ENCODE data around the gene CDK14. TPM values are rescaled to one million over a fixed set of nuclear protein-coding genes. Genes with fewer than 3 reads are reported as not detected.
A peak's percentile ranks its signal among the peaks of the same experiment; 100 is the strongest.

CDK14 gene
- total and polyA plus RNA-seq, 2 of the 8 experiments (the other 6 are each of a cell fraction or from before 2014, with no cell fraction given) = 5.5 to 47.3 TPM

DNA sequence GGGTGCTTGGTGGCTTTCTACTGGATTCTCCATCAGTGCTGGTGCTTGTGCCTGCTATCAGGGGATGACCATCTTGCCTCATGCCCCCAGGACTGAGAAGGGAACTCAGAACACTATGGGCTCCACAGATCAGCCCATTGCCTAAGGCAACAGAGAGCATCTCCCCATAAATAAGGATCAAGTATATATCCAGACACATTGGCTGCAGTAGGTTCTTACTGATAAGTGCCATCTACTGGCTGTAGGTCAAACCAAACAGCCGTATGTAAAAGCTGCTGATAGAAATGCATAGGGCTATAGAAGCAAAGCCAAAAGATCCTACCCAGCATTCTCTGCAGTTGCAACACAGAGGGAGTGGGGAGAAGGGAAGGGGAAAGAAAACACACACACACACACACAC, 153.7 kb downstream of the CDK14 start (continued):
- TF ChIP-seq SIRT6 (IDR thresholded peaks at IDR 0.05; ENCODE audit: low read length) (no peak), EZH2 (IDR thresholded peaks at IDR 0.05; ENCODE audit: low read depth, low read length, severe bottlenecking) (no peak), KDM4A (IDR thresholded peaks at IDR 0.05; ENCODE audit: low read depth, low read length, severe bottlenecking) (no peak), RAD21 (IDR thresholded peaks at IDR 0.05 in 1 of 2, conservative IDR thresholded peaks at IDR 0.05 in 1 of 2; ENCODE audit: low read depth in 2 of 2, low read length in 2 of 2) (peak; percentile 39 to 62; a peak in 3 of 4 replicates), CHD1 (IDR thresholded peaks at IDR 0.05; ENCODE audit: low read depth, low read length) (no peak), KDM1A (IDR thresholded peaks at IDR 0.05; ENCODE audit: borderline replicate concordance, low read length) (no peak)
